HEK293T (cell line): ENCODE results near the gene CST4.

ENCODE experiments used
- ARNT ChIP-seq: fragments of 450-650 bp; IDR thresholded peaks from 2 replicates; pipeline ENCODE4 v1.6.1; 2017; ENCODE audit warnings: mild to moderate bottlenecking
- BHLHE40 ChIP-seq: fragments of 450-650 bp; IDR thresholded peaks from 2 replicates; pipeline ENCODE4 v1.6.1; 2016; ENCODE audit warnings: mild to moderate bottlenecking, moderate library complexity, borderline replicate concordance
- CTBP1 ChIP-seq: fragments of 450-650 bp; IDR thresholded peaks from 2 replicates; pipeline ENCODE4 v1.6.1; 2016; ENCODE audit warnings: borderline replicate concordance
- ELF4 ChIP-seq: fragments of 450-650 bp; IDR thresholded peaks from 2 replicates; pipeline ENCODE4 v1.6.1; 2017; ENCODE audit warnings: antibody characterized with exemption
- FOXK2 ChIP-seq: fragments of 450-650 bp; IDR thresholded peaks from 2 replicates; pipeline ENCODE4 v1.6.1; 2016; ENCODE audit warnings: mild to moderate bottlenecking
- HDGF ChIP-seq: fragments of 450-650 bp; IDR thresholded peaks from 2 replicates; pipeline ENCODE4 v1.6.1; 2017; ENCODE audit warnings: antibody characterized with exemption, borderline replicate concordance
- NFRKB ChIP-seq: fragments of 450-650 bp; IDR thresholded peaks from 2 replicates; pipeline ENCODE4 v1.6.1; 2016; ENCODE audit warnings: mild to moderate bottlenecking, moderate library complexity
- SP1 ChIP-seq: fragments of 450-650 bp; IDR thresholded peaks from 2 replicates; pipeline ENCODE4 v1.6.1; 2017
- ZNF384 ChIP-seq: fragments of 450-650 bp; IDR thresholded peaks from 2 replicates; pipeline ENCODE4 v1.6.1; 2016
- TF ChIP-seq, protein P1 (sequence below): fragments of 450-650 bp; IDR thresholded peaks from 2 replicates; pipeline ENCODE4 v1.6.1; 2016

DNA sequence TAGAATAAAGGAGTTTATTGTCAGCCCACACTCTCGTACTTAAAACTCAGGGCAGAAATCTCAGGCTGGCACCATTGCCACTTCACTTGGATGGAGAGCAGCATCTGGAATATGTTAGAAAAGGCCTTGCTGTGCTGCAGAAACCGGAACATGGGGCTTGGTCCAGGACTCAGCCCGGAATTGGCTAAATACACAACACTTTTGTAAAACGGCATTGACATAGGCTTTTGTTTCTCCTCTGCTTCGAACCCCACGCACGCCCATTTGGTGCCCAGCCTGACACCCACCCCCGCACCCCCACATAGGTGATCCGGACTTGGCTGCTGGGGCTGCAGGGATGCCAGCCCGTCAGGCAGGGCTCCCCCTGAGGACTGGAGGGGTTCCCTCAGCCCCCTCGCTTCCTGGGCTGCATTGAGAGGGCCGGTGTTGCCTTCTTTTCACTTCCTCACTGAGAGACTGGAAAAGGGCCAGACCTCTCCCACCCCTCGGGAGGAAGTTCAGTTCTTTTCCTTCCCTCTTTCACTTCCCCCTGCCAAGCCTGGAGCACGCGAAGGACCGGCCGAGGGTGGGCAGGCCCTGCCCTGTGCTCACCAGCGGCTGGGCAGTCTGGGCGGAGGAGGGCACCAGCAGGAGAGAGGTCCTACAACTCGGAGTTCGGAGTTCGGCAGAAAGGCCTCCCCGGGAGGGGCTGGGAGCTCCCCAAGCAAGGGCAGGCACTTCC is 33.2 kb downstream of the CST4 start:
- no peak for TF ChIP-seq HDGF
- no peak for TF ChIP-seq ZNF384
- no peak for TF ChIP-seq SP1
- TF ChIP-seq, protein P1, sequence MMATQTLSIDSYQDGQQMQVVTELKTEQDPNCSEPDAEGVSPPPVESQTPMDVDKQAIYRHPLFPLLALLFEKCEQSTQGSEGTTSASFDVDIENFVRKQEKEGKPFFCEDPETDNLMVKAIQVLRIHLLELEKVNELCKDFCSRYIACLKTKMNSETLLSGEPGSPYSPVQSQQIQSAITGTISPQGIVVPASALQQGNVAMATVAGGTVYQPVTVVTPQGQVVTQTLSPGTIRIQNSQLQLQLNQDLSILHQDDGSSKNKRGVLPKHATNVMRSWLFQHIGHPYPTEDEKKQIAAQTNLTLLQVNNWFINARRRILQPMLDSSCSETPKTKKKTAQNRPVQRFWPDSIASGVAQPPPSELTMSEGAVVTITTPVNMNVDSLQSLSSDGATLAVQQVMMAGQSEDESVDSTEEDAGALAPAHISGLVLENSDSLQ = no peak
- no peak for TF ChIP-seq BHLHE40
- no peak for TF ChIP-seq FOXK2
- no peak for TF ChIP-seq CTBP1
- TF ChIP-seq ARNT = no peak
- TF ChIP-seq ELF4 = no peak
- no peak for TF ChIP-seq NFRKB
